ENCODE data around the gene CNTNAP5.

Gene CNTNAP5

DNA sequence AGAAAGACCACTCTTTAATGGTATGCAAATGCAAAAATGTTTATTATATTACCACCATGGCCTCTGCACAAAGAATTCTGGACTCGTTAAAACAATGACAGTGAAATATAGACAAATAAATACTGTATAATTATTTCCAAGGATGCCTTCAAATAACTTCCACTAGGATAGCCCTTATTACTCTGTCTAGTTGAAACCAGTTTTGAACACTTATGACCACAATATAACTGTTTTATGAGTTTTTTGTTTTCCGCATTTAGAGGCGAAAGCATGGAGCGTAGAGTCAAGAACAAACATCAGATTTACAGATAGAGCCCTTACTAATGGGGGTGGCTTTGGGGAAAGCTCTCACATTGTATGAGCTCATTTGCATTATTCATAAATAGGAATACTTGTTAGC, 559.5 kb downstream of the CNTNAP5 start:
- in situ Hi-C loops (cut with HindIII; ENCODE audit: low pct_ligation_motif_present, low sequenced_read_pairs), result no loop called here
- H3K27ac ChIP-seq, result no peak overlapping the region
- no peak for TF ChIP-seq CTCF (IDR thresholded peaks at IDR 0.05; ENCODE audit: low read depth, low read length, missing control alignments)
- no peak overlapping the region for H3K4me3 ChIP-seq (ENCODE audit: low read depth, low read length)
- H3K36me3 ChIP-seq (replicated peaks), result no peaks in the 10 kb centered on the region
- no peaks in the 10 kb centered on the region for H3K27me3 ChIP-seq (replicated peaks)
- no peak for DNase-seq

- Histone ChIP-seq H3K4me3 (ENCODE audit: low read depth, low read length) (no peak overlapping the region), H3K36me3 (replicated peaks) (no peaks in the 10 kb centered on the region), H3K27me3 (replicated peaks) (no peaks in the 10 kb centered on the region), H3K27ac (no peak overlapping the region)
- in situ Hi-C loops (cut with HindIII; ENCODE audit: low pct_ligation_motif_present, low sequenced_read_pairs), result no loop called here
- DNase-seq, result no peak
- TF ChIP-seq CTCF (IDR thresholded peaks at IDR 0.05; ENCODE audit: low read depth, low read length, missing control alignments), result no peak
Observed at GRCh38 chr2:124585277-124585676, 560.2 kb downstream of the CNTNAP5 start.

- no peak overlapping the region for H3K4me3 ChIP-seq (ENCODE audit: low read depth, low read length)
- DNase-seq, result no peak
- no peak for TF ChIP-seq CTCF (IDR thresholded peaks at IDR 0.05; ENCODE audit: low read depth, low read length, missing control alignments)
- no peaks in the 10 kb centered on the region for H3K36me3 ChIP-seq (replicated peaks)
- H3K27ac ChIP-seq, result no peak overlapping the region
- H3K27me3 ChIP-seq (replicated peaks), result no peaks in the 10 kb centered on the region
- in situ Hi-C loops (cut with HindIII; ENCODE audit: low pct_ligation_motif_present, low sequenced_read_pairs), result no loop called here
Observed at GRCh38 chr2:124586210-124586609, 561.1 kb downstream of the CNTNAP5 start.

GRCh38 chr2:124586835-124587234, 561.7 kb downstream of the CNTNAP5 start:
- no peak overlapping the region for H3K4me3 ChIP-seq (ENCODE audit: low read depth, low read length)
- DNase-seq, result no peak
- no peak overlapping the region for H3K27ac ChIP-seq
- in situ Hi-C loops (cut with HindIII; ENCODE audit: low pct_ligation_motif_present, low sequenced_read_pairs), result no loop called here
- no peaks in the 10 kb centered on the region for H3K36me3 ChIP-seq (replicated peaks)
- H3K27me3 ChIP-seq (replicated peaks), result no peaks in the 10 kb centered on the region
- no peak for TF ChIP-seq CTCF (IDR thresholded peaks at IDR 0.05; ENCODE audit: low read depth, low read length, missing control alignments)

- no peak for TF ChIP-seq CTCF (IDR thresholded peaks at IDR 0.05; ENCODE audit: low read depth, low read length, missing control alignments)
- Histone ChIP-seq H3K36me3 (replicated peaks) (no peaks in the 10 kb centered on the region), H3K27ac (no peak overlapping the region), H3K4me3 (ENCODE audit: low read depth, low read length) (no peak overlapping the region), H3K27me3 (replicated peaks) (no peaks in the 10 kb centered on the region)
- DNase-seq, result no peak
- in situ Hi-C loops (cut with HindIII; ENCODE audit: low pct_ligation_motif_present, low sequenced_read_pairs), result no loop called here
Observed at GRCh38 chr2:124589971-124590370, 564.9 kb downstream of the CNTNAP5 start.

GRCh38 chr2:124602759-124603158, 577.7 kb downstream of the CNTNAP5 start:
- Histone ChIP-seq H3K4me3 (ENCODE audit: low read depth, low read length) (no peak overlapping the region), H3K36me3 (replicated peaks) (no peaks in the 10 kb centered on the region), H3K27me3 (replicated peaks) (no peaks in the 10 kb centered on the region), H3K27ac (no peak overlapping the region)
- no peak for TF ChIP-seq CTCF (IDR thresholded peaks at IDR 0.05; ENCODE audit: low read depth, low read length, missing control alignments)
- no peak for DNase-seq
- in situ Hi-C loops (cut with HindIII; ENCODE audit: low pct_ligation_motif_present, low sequenced_read_pairs), result no loop called here

Data from brain microvascular endothelial cell (primary cell).